DMS53 treated with DMSO at 0.1 percent for 48 hours (cell line): Measurements from ENCODE around the gene EPN1.

Experiments
- DNase-seq: peaks from one replicate; lab custom pipeline; 2025; ENCODE audit not compliant: unreplicated experiment; lab: John Stamatoyannopoulos, UW

EPN1 gene

DNA sequence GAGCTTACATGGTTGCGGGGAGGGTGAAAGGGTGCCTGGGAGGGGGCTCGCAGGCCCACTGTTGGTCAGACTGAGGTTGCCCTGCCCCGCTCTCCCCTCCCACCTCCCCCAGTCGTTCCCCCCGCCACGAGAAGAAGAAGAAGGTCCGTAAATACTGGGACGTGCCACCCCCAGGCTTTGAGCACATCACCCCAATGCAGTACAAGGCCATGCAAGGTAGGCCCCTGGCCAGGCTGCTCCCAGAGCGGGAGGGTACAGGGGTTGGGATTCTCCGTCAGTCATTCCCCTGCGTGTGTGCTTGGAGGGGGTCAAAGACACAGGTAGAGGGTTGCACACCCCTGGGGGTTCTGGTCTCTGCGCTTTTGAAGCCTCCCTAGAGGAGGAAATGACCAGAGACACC is 14.6 kb upstream of the EPN1 start:
- DNase-seq, result no peak

DNA sequence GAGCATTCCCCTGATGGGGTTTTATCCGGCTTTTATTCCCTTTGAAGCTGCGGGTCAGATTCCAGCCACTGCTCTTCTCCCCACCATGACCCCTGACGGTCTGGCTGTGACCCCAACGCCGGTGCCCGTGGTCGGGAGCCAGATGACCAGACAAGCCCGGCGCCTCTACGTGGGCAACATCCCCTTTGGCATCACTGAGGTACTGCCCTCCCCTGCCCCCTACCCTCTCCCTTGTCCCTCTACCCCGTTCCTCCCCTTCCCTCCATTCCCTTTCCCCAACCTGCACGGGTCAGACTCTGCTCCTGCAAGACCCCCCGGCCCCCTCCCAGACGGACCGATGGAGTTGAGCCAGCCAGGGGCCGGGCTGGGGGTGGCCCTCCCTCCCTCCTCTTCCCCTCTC is 14.0 kb upstream of the EPN1 start:
- DNase-seq, result no peak

DNA sequence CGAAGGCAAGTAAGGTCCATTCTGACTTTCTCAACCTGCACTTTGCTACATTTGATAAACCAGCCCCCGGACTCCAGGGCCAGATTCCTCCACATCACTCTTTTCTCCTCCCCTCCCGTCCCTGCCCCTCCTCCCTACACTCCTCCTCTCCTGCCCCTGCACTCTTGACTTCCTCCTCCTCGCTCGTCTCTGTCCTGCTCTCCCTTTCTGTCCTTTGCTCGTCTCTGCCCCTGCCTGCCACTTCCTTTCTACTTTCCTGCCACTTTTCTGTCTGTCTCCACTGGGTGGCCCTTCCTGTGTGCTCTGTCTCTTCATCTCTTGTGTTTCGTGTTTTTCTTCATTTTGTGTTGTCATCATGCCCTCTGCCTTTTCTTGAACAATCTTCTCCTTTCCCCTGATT is 13.2 kb upstream of the EPN1 start:
- DNase-seq, result no peak

DNA sequence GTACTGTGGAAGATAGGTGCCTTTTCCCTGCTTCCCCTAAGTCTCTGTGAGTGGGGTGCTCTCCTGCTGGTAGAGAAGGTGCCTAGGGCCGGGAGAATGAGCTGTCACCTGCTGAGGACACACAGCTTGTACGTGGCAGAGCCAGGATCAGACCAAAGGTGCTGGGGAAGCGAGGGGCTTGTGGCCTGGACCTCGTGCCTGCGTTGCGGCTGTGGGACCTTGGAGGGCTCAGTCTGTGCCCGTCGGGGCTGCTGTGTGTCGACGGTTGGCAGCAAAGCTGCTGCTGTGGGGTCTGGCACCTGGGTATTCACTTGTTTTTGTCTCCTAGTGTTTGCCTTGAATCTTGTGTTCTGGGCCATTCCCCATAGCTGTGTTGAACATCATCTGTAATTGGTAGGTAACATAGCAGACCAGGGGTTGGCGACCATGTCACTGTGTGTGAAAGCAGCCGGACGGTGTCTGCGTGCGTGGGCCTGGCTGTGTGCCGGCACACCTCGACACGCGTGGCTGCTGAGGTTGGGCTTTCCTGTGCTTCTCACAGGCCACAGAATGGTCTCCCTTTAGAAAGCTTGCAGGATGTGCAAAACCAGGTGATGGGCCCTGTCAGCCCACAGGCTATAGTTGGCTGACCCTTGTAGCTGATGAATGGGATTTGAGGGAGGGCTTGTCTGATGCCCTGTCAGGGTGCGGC is 11.0 kb upstream of the EPN1 start:
- DNase-seq, result no peak

DNA sequence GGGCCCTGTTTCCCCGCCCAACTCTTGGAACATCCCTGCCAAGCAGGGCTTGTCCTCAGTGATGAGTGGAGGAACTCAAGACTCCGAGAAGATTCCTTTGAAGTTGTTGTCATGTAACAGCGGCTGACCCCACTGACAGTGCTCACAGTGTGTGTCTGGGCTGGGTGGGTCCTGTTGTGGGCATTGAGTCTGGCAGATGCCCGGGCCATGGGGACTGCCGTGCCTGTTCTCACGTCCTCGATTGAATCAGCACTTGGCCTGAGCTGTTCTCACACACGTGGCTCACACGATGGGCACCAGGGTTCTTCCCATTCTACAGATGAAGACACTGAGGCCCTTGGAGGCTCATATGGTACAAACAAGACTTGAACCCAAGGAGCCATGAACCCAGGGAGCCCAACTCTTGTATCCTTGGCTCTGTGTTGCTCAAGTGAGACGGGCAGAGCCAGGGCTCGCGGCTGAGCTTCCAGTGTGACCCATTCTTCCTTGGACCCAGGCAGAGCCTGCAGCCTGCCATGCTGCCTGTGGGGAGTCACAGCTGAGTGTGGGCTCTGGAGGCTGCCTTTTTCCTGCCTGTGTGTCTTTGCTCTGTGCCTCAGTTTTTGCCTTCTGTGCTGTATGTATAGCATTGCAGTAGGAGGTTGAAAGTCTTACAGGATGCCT is 8.6 kb upstream of the EPN1 start:
- DNase-seq, result no peak

DNA sequence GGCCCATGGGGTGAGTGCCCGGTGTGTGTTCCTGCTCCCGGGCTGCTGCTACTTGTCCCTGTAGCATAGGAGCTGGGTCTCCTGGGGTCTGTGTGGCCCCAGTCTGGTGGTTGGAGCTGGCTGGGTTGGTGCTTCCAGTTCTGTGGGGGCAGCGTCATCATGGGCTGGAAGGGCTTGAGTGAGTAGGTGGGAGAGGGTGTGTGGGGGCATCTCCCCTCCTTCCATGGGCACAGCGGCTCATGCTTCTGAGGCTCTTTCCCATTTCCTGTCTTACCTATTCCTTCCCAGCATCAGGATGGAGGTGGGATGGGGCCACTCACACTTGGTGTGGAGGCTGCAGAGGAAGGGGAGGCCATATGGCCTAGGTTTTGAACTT is 8.0 kb upstream of the EPN1 start:
- DNase-seq, result no peak

DNA sequence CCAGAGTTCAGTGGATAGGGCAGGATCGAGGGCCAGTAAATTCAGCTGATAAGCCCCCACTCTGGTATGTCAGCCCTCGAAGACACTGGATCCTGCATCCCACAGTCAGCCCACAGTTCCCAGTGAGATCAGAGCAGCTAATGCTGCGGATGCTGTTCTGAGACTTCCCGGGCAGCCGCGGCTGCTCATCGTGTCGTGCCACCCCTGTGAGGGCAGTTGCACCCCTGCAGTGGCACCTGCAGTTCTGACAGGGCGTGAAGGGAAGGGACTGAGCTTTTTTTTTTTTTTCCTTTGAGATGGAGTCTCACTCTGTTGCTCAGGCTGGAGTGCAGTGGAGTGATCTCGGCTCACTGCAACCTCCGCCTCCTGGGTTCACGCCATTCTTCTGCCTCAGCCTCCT is 7.5 kb upstream of the EPN1 start:
- no peak for DNase-seq

DNA sequence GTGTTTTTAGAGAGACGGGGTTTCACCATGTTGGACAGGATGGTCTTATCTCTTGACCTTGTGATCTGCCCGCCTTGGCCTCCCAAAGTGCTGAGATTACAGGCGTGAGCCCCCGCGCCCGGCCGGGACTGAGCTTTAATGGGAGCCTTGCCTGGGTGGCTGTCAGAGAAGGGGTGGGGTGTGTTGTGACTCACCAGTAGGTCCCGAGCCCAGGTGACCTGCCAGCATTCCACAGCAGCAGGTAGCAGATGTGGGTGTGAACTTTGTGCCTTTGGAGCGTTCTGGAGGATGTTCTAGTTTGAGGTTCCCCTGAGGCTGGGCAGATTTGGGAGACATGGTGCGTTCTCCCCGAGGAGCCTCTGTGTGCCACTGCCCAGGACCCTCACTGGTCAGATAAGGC is 7.1 kb upstream of the EPN1 start:
- DNase-seq, result no peak

DNA sequence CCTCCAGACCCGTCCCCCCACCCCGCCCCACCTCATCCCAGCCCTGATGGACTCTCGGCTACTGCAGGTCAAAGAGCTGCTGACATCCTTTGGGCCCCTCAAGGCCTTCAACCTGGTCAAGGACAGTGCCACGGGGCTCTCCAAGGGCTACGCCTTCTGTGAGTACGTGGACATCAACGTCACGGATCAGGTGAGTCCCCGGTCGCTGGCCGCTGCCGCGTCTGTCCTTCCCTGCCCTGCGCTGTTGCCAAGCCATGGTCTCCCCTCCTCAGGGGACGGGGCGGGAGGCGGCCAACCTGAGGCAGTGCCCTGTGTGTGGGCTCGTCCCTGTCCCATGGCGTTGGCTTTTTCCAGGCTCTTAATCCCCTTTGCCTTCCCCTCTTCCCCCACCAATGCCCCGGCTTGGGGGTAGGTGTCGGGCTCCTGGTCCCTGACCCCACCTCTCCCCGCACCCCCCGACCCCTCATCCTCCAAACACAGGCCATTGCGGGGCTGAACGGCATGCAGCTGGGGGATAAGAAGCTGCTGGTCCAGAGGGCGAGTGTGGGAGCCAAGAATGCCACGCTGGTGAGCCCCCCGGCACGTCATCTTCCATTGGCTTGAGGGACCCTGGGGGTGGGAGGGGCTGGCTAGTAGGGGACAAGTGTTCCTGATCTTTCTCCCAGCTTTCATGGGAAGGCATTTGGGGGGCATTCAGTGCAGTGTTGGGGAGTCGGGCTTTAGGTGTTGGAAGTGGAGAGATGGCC is 6.2 kb upstream of the EPN1 start:
- DNase-seq, result no peak

DNA sequence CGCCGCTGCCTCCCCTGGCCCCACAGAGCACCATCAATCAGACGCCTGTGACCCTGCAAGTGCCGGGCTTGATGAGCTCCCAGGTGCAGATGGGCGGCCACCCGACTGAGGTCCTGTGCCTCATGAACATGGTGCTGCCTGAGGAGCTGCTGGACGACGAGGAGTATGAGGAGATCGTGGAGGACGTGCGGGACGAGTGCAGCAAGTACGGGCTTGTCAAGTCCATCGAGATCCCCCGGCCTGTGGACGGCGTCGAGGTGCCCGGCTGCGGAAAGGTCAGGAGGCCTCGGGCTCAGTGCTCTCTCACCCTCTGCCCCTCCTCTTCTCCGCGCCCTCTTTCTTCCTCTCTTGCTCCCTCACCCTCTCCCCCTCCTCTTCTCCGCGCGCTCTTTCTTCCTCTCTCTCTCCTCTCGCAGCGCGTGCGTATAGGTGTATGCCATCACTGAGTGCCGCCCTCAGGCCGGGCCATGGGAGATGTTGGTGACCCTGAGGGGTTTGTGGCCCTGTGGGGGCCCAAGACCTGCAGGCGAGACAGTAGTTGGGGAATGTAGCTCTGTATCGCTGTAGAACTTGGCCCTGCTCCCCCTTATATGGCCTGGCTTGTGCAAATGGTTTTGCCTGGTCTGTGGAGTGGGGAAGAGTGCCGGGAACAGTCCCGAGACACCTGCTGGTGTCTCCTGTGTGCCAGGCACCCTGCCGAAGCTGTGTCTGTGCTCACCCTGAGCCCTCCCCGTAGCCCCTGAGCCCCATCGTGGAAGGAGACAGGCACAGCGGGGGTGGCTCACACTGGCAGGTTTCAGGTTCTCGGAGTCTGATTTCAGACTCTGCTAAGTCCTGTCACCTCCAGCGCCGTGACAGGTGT is 5.4 kb upstream of the EPN1 start:
- no peak for DNase-seq

DNA sequence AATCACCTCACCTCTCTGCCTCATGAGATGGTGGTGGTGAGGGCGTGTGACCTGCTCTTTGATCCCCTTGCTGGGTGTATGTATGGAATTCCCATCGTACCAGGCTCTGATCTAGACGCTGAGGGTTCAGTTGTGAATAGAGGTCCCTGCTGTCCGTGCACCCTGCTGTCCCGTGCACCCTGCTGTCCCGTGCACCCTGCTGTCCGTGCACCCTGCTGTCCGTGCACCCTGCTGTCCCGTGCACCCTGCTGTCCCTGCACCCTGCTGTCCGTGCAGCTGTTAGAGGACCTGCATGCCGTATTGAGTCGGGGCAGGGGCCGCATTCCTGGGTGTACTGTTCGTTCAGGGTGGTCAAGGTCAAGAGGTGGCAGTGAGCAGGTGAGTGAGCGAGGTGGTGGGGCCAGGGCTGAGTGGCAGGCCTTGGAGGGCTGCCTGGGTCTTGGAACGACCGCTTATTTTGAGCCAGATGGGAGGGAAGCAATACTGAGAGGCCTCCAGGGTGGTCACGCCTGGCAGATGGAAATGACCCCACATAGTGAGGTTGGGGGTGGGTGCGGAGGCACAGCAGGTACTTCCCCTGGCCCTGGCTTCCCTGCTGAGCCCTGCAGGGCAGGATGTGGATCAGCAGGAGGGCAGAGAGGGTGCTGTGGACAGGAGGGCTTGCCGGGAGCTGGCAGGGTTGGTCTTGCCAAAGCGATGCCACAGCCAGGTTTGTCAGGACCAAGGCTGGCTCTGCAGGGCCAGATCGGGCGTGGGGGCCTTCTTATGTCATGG is 4.6 kb upstream of the EPN1 start:
- DNase-seq, result no peak

DNA sequence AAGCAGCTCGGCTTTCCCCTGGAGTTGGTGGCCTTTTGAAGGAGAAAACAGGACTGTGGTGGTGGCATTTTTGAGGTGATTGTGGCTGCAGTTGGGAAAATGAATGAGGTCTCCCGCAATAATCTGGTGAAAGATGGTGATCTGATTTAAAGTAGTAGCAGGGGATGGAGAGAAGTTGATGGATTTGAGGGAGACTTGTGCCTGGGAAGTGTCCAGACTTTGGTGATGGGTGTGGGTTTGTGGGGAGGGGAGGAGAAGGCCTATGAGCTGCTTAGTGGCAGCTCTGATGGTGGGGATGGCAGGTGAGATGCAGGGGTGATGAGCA is 4.0 kb upstream of the EPN1 start:
- no peak for DNase-seq

DNA sequence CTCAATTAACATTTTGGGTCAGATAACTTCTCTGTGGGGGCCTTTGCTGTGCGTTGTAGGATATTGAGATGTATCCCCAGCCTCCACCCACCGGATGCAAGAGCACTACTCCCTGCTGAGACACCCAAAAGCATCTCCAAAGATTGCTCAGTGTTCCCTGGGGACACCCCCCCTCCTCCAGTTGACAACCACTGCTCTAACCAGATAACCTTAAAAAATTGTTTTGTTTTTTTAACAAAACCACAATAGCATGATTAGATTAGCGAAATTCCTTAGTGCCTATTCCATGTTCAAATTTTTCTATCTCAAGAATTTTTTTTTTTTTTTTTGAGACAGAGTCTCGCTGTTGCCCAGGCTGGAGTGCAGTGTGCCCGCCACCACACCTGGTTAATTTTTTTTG is 2.6 kb upstream of the EPN1 start:
- no peak for DNase-seq

DNA sequence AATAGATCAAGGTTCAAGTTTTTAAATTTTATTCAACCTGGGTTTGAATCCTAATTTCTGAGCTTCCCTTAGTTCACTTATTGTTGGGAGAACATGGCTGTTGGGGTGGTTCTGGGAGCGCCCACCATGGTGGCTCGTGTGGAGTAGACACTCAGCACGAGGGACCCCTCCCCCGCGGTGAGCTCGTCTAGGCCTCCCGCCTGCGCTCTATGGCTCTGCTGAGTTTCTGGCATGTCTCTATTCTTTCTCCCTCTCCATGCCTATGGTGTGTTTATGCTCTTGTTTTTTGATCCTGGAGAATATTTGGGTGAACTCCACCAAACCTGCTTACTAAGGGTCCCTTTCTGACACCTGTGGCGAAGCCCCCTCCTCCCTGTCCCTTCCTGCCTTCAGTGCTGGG is 1.6 kb upstream of the EPN1 start:
- DNase-seq, result no peak

DNA sequence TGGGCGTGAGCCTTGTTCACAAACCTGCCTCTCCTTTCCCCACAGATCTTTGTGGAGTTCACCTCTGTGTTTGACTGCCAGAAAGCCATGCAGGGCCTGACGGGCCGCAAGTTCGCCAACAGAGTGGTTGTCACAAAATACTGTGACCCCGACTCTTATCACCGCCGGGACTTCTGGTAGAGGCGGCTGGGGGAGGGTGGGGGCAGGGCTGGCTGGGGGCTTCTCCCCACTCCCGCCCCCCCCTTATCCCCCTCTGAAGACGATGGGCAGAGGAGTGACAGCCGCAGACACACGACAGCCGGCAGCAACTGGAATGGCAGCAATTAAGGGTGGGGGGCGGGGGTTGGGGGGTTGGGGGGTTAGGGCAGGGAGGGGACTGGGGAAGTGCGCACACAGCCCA is 1.1 kb upstream of the EPN1 start:
- no peak for DNase-seq

DNA sequence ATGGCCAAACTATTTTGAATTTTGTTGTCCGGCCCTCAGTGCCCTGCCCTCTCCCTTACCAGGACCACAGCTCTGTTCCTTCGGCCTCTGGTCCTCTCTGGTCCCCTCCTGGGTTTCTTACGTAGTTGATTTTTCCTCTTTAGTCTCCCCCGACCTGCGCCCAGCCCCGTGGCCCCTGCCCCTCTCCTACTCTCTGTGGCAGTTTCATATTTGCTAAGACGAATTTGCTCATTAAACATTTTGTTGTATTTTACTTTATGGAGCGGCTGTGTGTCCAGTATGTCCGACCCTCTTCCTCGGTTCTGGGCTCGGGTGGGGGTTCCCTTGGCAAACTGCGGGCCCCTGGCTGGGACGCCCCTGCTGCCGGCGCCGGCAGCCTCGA is 576 bp upstream of the EPN1 start:
- no peak for DNase-seq

DNA sequence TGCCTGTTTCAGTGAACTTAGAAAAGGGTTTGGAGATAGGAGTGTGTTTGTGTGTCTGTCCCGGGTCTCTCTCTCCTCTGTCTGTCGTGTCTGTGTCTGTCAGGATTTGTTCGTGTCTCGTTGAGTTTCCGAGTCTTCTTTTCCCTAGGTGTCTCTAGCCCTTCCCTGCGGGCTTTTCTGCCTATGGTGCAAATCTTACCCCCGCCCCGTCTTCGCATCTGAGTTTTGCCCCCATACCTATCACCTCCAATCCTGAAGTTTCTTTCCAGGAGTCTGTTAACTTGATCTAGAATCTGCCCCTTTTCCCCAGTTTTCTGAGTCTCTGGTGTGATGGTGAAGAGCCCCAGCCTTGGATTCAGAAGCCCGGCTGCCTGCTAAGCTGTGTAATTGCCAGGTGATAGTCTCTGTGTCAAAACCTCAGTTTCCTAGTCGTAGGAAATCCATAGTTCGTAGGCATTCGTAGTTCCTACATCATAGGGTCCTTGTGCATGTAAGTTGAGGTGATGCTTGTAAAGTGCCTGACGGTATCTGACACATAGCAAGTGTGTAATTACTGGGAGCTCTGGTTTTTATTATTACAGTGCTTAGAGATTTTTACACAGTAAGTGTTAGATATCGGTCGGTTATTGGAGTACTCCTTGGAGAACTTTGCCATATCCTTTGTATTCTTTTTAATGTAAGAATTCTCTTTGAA is 782 bp downstream of the EPN1 start:
- no peak for DNase-seq

DNA sequence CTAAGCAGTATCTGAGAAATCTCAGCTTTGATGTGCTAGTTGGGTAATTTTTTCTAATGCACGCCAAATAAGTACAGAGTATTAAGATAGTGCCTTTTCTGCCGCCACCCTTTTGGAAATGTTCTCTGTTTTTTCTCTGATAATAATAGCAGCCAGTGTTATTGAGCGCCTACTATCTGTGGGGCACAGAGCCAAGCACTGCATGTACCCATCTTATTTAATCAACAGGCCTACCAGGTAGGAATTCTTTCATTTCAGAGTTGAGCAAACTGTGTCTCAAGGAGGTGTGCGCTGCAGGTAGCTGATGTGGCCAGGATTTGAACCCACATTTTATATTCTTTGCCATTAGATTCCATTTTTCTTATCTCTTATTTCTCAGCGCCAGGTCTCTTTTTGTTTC is 1.4 kb downstream of the EPN1 start:
- no peak for DNase-seq

DNA sequence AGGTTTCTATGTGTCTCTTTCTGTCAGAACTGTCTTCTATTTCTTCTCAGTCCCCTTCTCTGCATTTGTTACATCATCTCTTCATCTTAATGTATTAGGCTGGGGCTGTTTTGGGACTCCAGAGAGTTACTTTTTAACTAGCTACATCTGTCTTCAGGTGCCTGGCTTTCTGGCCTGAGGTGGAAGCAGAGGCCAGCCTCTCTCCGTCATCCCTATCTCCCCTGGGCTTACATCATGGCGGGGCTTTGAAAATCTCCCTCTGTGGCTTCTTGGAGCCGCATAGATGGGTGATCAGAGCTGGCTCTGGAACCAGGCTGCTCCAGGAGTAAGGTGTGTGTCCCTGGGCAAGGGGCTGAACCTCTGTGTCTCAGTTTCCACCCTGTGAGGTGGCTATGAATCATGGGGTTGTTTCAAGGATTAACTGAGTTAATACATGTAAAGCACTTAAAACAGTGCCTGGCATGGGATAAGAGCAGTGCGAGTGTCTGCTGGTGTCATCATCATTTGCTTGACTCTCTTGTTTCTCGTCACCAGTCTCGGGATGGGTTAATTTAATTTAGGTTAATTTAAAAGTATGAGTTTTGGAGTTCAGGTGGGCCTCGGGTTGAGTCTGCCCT is 2.0 kb downstream of the EPN1 start:
- no peak for DNase-seq

DNA sequence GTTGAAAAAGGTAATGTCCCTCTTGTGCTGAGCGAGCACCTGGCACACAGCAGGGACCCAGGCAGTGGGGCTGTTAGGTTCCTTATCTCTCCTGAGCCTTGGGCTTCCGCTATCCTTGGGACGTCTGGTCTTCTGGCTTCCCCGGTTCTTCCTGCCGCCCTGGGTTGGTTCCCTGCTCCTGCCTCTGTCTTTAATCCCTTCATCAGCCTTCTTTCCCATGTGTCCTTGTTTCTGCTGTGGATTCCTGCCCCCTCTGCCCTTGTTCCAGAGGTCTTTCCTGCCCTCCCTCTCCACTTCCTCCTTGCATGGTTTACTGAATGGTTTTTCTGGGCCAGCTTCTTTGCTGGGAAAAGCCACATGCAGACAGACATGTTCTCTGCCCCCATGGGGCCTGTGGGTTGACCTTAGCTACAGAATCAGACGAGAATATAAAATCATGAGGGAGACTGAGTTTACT is 2.6 kb downstream of the EPN1 start:
- no peak for DNase-seq
